ENCODE measurements around the gene ZDHHC8. TPM values are rescaled to one million over a fixed set of nuclear protein-coding genes. Genes with fewer than 3 reads are reported as not detected.
A peak's percentile ranks its signal among the peaks of the same experiment; 100 is the strongest.

Gene ZDHHC8
- total and polyA plus RNA-seq, 10 donors = 12.7 to 71.5 (median 33.6) TPM

DNA sequence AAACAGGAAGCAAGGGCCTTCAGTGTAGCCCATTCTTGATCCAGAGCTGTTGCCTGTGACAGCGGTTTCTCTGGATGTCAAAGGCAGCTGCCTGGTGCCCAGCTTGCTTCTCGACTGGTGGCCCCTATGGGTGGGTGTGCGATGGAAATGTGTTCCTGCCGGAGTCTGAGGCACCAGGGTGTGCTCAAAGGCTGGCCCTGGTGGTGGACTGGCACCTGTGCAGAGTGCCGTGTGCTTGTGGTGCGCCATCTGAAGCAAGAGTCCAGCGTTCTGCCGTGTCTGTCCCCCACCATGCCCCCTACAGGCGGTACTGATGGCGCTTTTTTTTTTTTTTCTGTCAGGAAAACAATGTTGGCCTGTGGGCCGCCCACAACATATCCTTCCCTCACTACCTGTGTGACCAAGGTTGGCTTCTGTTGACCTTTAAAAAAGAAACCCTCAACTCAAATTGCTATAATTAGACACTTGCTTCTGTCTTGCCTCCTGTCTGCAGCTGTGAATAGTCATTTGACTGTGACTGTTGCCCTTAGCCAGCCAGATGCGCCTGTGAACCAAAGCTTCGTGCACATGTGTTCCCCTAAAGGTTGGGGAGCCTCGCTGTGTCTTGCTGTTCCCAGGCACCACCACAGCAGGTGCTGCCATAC is 20.4 kb upstream of the ZDHHC8 start:
- peak overlapping the region in 6 of 8 donors; percentile 39 to 93 (median 51) for H3K27ac ChIP-seq
- peak; percentile 67 for DNase-seq
- TF ChIP-seq POLR2AphosphoS5 (IDR thresholded peaks at IDR 0.05) (peak; percentile 38 to 52 (median 43)), POLR2A (IDR thresholded peaks at IDR 0.05) (no peak), CTCF (IDR thresholded peaks at IDR 0.05 in 8 of 11, conservative IDR thresholded peaks at IDR 0.05 in 3 of 11) (peak in 7 of 11 experiments; percentile 21 to 44 (median 35))
- WGBS, 5 donors = 48 to 60% (median 52%) methylated on average over 12 to 14 of the region's 14 CpGs
- intact Hi-C loops (cut with DNase I; ENCODE audit: low total_unique reads) = no loop called here
- H3K4me1 ChIP-seq = peaks cover 14 to 54% (median 49%) of the 10 kb centered on the region in 6 donors
- no peaks in the 10 kb centered on the region for H3K27me3 ChIP-seq (replicated peaks in 1 of 7)
- no peaks in the 10 kb centered on the region for H3K9me3 ChIP-seq
- H3K4me3 ChIP-seq = no peak overlapping the region
- H3K36me3 ChIP-seq = peaks cover 5 to 99% (median 94%) of the 10 kb centered on the region in 6 donors

DNA sequence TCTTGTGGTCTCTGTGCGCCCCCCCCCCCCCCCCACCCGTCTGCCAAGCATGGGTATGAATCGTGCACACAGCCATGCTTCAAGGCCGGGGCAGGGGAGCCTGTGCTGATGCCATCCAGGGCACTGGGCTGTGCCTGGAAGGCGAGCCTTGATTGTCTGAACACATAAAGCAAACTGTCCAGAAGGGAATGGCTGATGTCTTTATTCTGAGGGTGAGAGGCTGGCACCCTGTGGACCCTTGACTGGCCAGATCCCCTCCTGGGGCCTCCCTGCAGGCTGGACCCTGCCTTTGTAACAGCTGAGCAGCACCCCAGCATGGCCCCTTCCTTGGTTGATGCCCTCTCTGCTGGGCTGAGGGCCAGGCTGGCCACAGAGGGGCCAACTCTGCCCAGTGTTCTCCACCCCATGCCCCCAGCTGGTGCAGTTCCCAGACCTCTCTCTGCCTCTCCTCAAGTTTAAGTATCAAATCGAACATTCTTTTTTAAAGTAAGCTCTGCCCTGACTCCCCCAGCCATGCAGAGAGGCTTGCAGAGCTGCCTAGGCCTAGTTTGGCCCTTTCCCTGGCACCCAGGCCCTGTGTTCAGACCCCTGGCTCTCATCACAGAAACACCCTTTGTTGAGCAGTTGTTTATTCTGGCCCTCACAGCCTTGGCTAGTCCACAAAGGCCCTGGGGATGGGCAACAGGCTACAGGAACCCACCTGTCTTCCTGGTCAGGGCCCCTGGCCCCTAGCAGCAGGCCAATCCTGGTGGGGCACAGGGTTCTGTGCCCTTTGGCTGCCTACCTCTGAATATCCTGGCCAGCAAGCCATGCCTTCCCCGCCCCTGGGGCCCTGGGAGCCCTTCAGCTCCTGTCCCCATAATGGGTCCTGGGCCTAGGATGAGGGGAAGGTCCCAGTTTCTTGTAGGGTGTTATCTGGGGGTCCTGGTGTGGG is 19.6 kb upstream of the ZDHHC8 start:
- 61 to 78% (median 76%) methylated on average over 3 to 7 of the region's 7 CpGs for WGBS, 5 donors
- peak; percentile 59 for DNase-seq
- peaks cover 2 to 92% (median 87%) of the 10 kb centered on the region in 6 donors for H3K36me3 ChIP-seq
- no peak for TF ChIP-seq CTCF (IDR thresholded peaks at IDR 0.05 in 8 of 11, conservative IDR thresholded peaks at IDR 0.05 in 3 of 11)
- intact Hi-C loops (cut with DNase I; ENCODE audit: low total_unique reads) = no loop called here
- H3K9me3 ChIP-seq = no peaks in the 10 kb centered on the region
- no peak overlapping the region for H3K4me3 ChIP-seq
- H3K27ac ChIP-seq = peak overlapping the region; percentile 19 to 93 (median 41)
- H3K4me1 ChIP-seq = peaks cover 18 to 61% (median 54%) of the 10 kb centered on the region in 6 donors
- H3K27me3 ChIP-seq (replicated peaks in 1 of 7) = no peaks in the 10 kb centered on the region

DNA sequence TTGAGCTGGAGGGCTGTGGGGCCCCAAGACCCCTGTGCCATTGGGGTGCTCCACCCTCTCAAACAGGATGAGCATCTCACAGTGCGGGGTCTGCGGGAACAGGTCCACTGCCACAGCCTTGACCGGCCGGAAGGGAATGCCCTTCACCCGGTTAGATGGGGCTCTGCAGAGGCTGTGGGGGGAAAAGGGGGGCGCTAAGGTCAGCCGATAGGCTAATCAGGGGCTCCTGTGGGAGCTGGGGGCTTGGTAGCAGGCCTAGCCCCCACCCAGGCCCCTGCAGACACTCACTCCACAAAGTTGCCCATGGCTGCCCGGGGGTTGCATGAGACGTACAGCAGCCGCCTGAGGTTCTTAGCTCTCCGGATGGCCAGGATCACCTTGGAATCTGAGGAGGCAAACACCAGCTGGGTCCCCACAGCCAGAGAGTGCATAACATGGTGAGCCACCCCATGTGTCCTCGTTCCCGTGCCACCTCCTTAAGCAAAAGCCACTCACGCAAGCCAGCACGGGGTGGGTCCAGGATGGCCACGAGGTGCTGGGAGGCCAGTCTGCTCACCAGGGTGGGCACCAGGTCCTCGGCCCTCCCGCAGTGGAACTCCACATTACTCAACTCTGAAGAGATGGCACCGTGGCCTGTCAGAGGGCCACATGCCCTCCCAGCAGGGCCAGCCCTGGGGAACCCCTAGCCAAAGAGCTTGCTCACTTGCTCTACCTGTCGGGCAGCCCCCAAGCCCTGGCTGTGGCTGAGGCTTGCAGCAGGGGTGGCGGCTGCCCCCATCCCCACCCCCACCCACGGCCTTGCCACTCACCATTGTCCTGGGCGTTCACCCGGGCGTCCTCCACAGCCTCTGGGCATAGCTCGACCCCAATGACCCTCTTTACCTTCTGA is 18.7 kb upstream of the ZDHHC8 start:
- H3K36me3 ChIP-seq = peaks cover 0 to 82% (median 77%) of the 10 kb centered on the region in 6 donors
- H3K4me1 ChIP-seq = peaks cover 18 to 64% (median 56%) of the 10 kb centered on the region in 6 donors
- H3K27ac ChIP-seq = peak overlapping the region in 6 of 8 donors; percentile 33 to 93 (median 41)
- 77 to 90% (median 80%) methylated on average over 20 to 26 of the region's 26 CpGs for WGBS, 5 donors
- DNase-seq = peak; percentile 77
- H3K27me3 ChIP-seq (replicated peaks in 1 of 7) = no peaks in the 10 kb centered on the region
- no peak overlapping the region for H3K4me3 ChIP-seq
- no peaks in the 10 kb centered on the region for H3K9me3 ChIP-seq
- peak in 2 of 3 donors; percentile 43 to 67 for TF ChIP-seq POLR2AphosphoS5 (IDR thresholded peaks at IDR 0.05)
- no peak for TF ChIP-seq POLR2A (IDR thresholded peaks at IDR 0.05)
- no peak for TF ChIP-seq CTCF (IDR thresholded peaks at IDR 0.05 in 8 of 11, conservative IDR thresholded peaks at IDR 0.05 in 3 of 11)
- intact Hi-C loops (cut with DNase I; ENCODE audit: low total_unique reads) = no loop called here
